Activated CD4-positive, alpha-beta memory T cell treated with anti-CD3 and anti-CD28 coated beads, Interleukin-2, amount 10 ng/mL, durations not matched to agents 7 days and 5 days (primary cell): ENCODE data around the gene COL4A3. TPM values are rescaled to one million over a fixed set of nuclear protein-coding genes. Genes with fewer than 3 reads are reported as not detected.

Experiments used
- CTCF ChIA-PET: fragments of 350-600 bp; sonication (Branson Sonifier 250); formaldehyde crosslinking; loops from one replicate; lab custom pipeline; 2021; ENCODE audit warnings: antibody characterized with exemption, inconsistent platforms; lab: Charles Lee
- POLR2A ChIA-PET: fragments of 350-600 bp; sonication (Branson Sonifier 250); formaldehyde crosslinking; loops from one replicate; lab custom pipeline; 2021; ENCODE audit warnings: antibody characterized with exemption; lab: Charles Lee
- DNase-seq: peaks from one replicate; pipeline ENCODE4 v3.0.0-alpha.2; 2020
- H3K27ac Mint-ChIP-seq: one replicate; pipeline ENCODE4 v1.8.0; 2021; ENCODE audit warnings: mild to moderate bottlenecking, mixed read lengths
- H3K27me3 Mint-ChIP-seq: one replicate; pipeline ENCODE4 v1.8.0; 2021; ENCODE audit warnings: mixed read lengths
- H3K36me3 Mint-ChIP-seq: one replicate; pipeline ENCODE4 v1.8.0; 2021; ENCODE audit warnings: low read depth, mixed read lengths
- H3K4me1 Mint-ChIP-seq: one replicate; pipeline ENCODE4 v1.8.0; 2021; ENCODE audit warnings: mixed read lengths
- H3K4me3 Mint-ChIP-seq: one replicate; pipeline ENCODE4 v1.8.0; 2021; ENCODE audit warnings: mild to moderate bottlenecking, mixed read lengths
- H3K9me3 Mint-ChIP-seq: one replicate; pipeline ENCODE4 v1.8.0; 2021; ENCODE audit warnings: mixed read lengths
- total RNA-seq, 2 experiments: library from RNA; stranded (reverse); gene quantifications; one replicate each; pipeline ENCODE4 v1.2.3, GENCODE V29; 2021

COL4A3 gene
- total RNA-seq, 2 experiments from 2014 or later: 0.13 TPM; not detected in 1

DNA sequence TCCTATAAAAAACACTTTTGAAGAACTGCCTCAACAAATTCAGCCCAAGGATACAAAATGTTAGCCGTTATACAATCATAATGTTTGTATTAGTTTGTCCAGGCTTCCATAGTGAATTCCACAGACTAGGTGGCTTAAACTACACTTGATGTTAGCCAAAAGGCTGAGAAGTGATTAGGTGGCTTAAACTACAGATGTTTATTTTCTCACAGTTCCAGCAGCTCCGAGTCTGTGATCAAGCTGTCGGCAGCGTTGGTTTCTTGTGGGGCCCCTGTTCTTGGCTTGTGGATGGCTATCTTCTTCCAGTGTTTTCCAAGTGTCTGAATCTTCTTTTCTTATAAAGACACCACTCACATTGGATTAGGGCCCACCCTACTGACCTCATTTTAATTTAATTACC, 129.1 kb downstream of the COL4A3 start:
- peaks cover 5% of the 10 kb centered on the region for H3K4me1 Mint-ChIP-seq
- no peaks in the 10 kb centered on the region for H3K36me3 Mint-ChIP-seq
- ChIA-PET POLR2A (no interaction called here), CTCF (no interaction called here)
- no peak overlapping the region for H3K27ac Mint-ChIP-seq
- no peak overlapping the region for H3K4me3 Mint-ChIP-seq
- no peak for DNase-seq
- H3K27me3 Mint-ChIP-seq: no peaks in the 10 kb centered on the region
- no peaks in the 10 kb centered on the region for H3K9me3 Mint-ChIP-seq

- CTCF ChIA-PET: no interaction called here
Observed at GRCh38 chr2:227295806-227296205, 131.4 kb downstream of the COL4A3 start.

DNA sequence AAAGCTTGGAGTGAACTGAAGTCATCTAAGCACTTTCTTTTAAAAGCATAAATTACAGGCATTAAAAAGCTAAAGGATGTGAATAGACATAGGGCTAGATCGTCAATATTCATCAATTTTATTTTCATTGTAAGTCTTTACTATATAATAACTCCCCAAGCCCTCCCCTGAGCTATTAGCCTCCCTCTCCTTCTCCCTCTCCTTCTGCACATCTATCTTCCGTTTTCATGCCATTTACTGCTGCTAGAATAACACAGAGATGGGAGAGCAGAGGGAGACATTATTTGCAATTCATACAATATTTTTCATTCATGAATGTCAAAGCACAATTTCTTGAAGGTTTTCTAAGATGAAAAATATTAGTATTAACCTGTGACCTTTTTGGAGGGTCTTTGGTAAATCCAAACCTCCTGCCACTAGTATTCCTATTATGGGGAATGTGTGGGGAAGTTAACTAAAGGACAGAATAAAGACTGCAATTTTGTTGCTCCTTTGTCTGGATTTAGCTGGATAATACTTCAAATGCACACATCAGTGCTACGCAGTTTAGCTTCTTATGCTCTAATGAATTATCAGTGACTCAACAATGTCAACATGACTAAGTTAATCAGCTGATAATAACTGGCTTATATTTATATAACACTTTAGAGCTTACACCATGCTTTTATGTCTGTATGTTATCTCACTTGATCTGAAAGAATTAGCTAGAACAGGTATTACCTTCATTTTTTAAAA, 132.4 kb downstream of the COL4A3 start:
- no peak overlapping the region for H3K4me3 Mint-ChIP-seq
- H3K27ac Mint-ChIP-seq: no peak overlapping the region
- no peaks in the 10 kb centered on the region for H3K9me3 Mint-ChIP-seq
- no peaks in the 10 kb centered on the region for H3K36me3 Mint-ChIP-seq
- H3K4me1 Mint-ChIP-seq: peaks cover 5% of the 10 kb centered on the region
- no peaks in the 10 kb centered on the region for H3K27me3 Mint-ChIP-seq
- no peak for DNase-seq
- ChIA-PET CTCF (no interaction called here), POLR2A (no interaction called here)

More at GRCh38 chr2:227295806-227296205, 131.4 kb downstream of the COL4A3 start:
- POLR2A ChIA-PET: no interaction called here
- DNase-seq: no peak
- Mint-ChIP-seq H3K4me3 (no peak overlapping the region), H3K4me1 (peaks cover 5% of the 10 kb centered on the region), H3K27me3 (no peaks in the 10 kb centered on the region), H3K27ac (no peak overlapping the region), H3K9me3 (no peaks in the 10 kb centered on the region), H3K36me3 (no peaks in the 10 kb centered on the region)

- Mint-ChIP-seq H3K36me3 (no peaks in the 10 kb centered on the region), H3K9me3 (no peaks in the 10 kb centered on the region), H3K4me1 (no peaks in the 10 kb centered on the region), H3K27ac (no peak overlapping the region), H3K27me3 (no peaks in the 10 kb centered on the region), H3K4me3 (no peak overlapping the region)
- no peak for DNase-seq
- ChIA-PET POLR2A (no interaction called here), CTCF (interaction anchor here (1.1 to 1.5 kb wide), 3 partner anchors 9 to 63 kb away, joined by 3 to 4 read pairs (median 3); no protein-coding TSS in a partner anchor)
Observed at GRCh38 chr2:227301523-227301922, 137.1 kb downstream of the COL4A3 start.

DNA sequence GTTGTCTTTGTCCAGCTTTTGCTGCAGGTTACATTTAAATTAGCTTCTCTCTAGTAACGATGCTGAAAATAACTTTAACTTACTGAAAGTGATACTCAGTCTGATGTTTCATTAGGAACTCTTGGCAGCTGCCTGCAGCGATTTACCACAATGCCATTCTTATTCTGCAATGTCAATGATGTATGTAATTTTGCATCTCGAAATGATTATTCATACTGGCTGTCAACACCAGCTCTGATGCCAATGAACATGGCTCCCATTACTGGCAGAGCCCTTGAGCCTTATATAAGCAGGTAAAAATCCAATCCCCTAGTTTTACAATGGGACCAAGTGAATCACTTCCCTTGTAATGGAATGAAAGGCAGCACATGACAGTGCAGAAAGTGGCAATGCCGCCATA, 144.4 kb downstream of the COL4A3 start:
- Mint-ChIP-seq H3K36me3 (no peaks in the 10 kb centered on the region), H3K27me3 (no peaks in the 10 kb centered on the region), H3K4me1 (no peaks in the 10 kb centered on the region), H3K9me3 (no peaks in the 10 kb centered on the region), H3K4me3 (no peak overlapping the region), H3K27ac (no peak overlapping the region)
- no peak for DNase-seq
- CTCF ChIA-PET: no interaction called here
- POLR2A ChIA-PET: no interaction called here

- no peak for DNase-seq
- Mint-ChIP-seq H3K27me3 (no peaks in the 10 kb centered on the region), H3K27ac (no peak overlapping the region), H3K9me3 (no peaks in the 10 kb centered on the region), H3K4me3 (no peak overlapping the region), H3K4me1 (no peaks in the 10 kb centered on the region), H3K36me3 (no peaks in the 10 kb centered on the region)
- CTCF ChIA-PET: no interaction called here
- POLR2A ChIA-PET: no interaction called here
Observed at GRCh38 chr2:227310756-227311110, 146.3 kb downstream of the COL4A3 start.

GRCh38 chr2:227311861-227312506, 147.6 kb downstream of the COL4A3 start:
- ChIA-PET CTCF (no interaction called here), POLR2A (no interaction called here)
- Mint-ChIP-seq H3K27ac (no peak overlapping the region), H3K4me3 (no peak overlapping the region), H3K27me3 (peaks cover under 1% of the 10 kb centered on the region), H3K4me1 (no peaks in the 10 kb centered on the region), H3K36me3 (no peaks in the 10 kb centered on the region), H3K9me3 (no peaks in the 10 kb centered on the region)
- no peak for DNase-seq

GRCh38 chr2:227312579-227312978, 148.2 kb downstream of the COL4A3 start:
- Mint-ChIP-seq H3K4me3 (no peak overlapping the region), H3K27me3 (peaks cover 2% of the 10 kb centered on the region), H3K36me3 (no peaks in the 10 kb centered on the region), H3K27ac (no peak overlapping the region), H3K4me1 (no peaks in the 10 kb centered on the region), H3K9me3 (peaks cover under 1% of the 10 kb centered on the region)
- CTCF ChIA-PET: no interaction called here
- POLR2A ChIA-PET: no interaction called here
- DNase-seq: no peak

GRCh38 chr2:227313310-227313709, 148.9 kb downstream of the COL4A3 start:
- ChIA-PET POLR2A (no interaction called here), CTCF (no interaction called here)
- Mint-ChIP-seq H3K36me3 (no peaks in the 10 kb centered on the region), H3K4me1 (no peaks in the 10 kb centered on the region), H3K4me3 (no peak overlapping the region), H3K9me3 (peaks cover 5% of the 10 kb centered on the region), H3K27me3 (peaks cover 2% of the 10 kb centered on the region), H3K27ac (no peak overlapping the region)
- DNase-seq: no peak

GRCh38 chr2:227317834-227318233, 153.4 kb downstream of the COL4A3 start:
- Mint-ChIP-seq H3K36me3 (peaks cover 4% of the 10 kb centered on the region), H3K27ac (no peak overlapping the region), H3K9me3 (peaks cover 6% of the 10 kb centered on the region), H3K27me3 (peaks cover 2% of the 10 kb centered on the region), H3K4me3 (no peak overlapping the region), H3K4me1 (peaks cover 5% of the 10 kb centered on the region)
- no peak for DNase-seq
- POLR2A ChIA-PET: no interaction called here
- CTCF ChIA-PET: no interaction called here

GRCh38 chr2:227320305-227321094, 156.1 kb downstream of the COL4A3 start:
- H3K4me1 Mint-ChIP-seq: peaks cover 24% of the 10 kb centered on the region
- H3K9me3 Mint-ChIP-seq: peaks cover 14% of the 10 kb centered on the region
- CTCF ChIA-PET: interaction anchor here (1.0 kb wide), 1 partner anchor 19 kb away, joined by 4 read pairs; no protein-coding TSS in a partner anchor

DNA sequence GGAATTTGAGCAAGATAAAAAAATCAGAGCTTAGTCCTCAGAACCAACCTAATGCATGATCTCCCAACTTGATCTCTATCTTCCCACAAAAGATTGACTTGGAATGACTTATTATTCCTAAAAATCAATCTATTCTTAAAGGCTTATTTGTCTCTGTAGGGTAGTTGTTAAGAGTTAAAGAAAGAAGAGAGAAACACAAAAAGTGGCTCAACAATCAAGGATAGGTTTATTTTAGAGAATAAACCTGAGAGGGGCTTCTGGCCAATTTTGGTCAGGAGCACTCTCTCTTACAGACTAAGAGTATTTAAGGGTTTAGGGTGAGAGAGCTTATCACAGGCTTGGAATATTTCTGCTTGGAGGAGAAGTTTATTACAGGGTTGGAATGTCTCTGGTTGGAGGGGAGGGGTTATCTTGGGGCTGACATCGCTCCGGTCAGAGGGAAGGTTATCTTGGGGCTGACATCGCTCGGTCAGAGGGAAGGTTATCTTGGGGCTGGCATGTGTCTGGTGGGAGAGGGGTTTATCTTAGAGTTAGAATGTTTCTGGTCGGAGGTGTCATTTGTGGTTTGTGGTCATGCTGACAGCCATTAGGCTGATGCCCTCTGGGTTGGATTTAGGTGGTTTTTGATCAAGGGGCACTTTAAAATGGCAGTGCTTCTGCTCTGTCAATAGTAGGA, 158.2 kb downstream of the COL4A3 start:
- no peak overlapping the region for H3K4me3 Mint-ChIP-seq
- CTCF ChIA-PET: interaction anchor here (1.0 kb wide), 1 partner anchor 13 kb away, joined by 3 read pairs; no protein-coding TSS in a partner anchor
- DNase-seq: no peak

More at GRCh38 chr2:227320305-227321094, 156.1 kb downstream of the COL4A3 start:
- POLR2A ChIA-PET: no interaction called here
- H3K27ac Mint-ChIP-seq: no peak overlapping the region
- H3K27me3 Mint-ChIP-seq: peaks cover 4% of the 10 kb centered on the region
- no peak for DNase-seq
- H3K4me3 Mint-ChIP-seq: no peak overlapping the region
- peaks cover 8% of the 10 kb centered on the region for H3K36me3 Mint-ChIP-seq

More for the DNA sequence above, 158.2 kb downstream of the COL4A3 start:
- Mint-ChIP-seq H3K36me3 (peaks cover 8% of the 10 kb centered on the region), H3K9me3 (peaks cover 12% of the 10 kb centered on the region), H3K27ac (no peak overlapping the region), H3K4me1 (peaks cover 41% of the 10 kb centered on the region), H3K27me3 (peaks cover 2% of the 10 kb centered on the region)
- POLR2A ChIA-PET: no interaction called here
